HG03571 (cell line): ENCODE results near the gene RPL27.
"Not testable (repeated sequence)": the region's sequence is repeated elsewhere in the genome, so short reads cannot be mapped to it uniquely, and the experiment has no call there.

Source experiments
- ATAC-seq: cut with Tn5 transposase; IDR thresholded peaks from one replicate; pipeline ENCODE4 v1.9.1; 2021; ENCODE audit not compliant: unreplicated experiment

Gene RPL27

DNA sequence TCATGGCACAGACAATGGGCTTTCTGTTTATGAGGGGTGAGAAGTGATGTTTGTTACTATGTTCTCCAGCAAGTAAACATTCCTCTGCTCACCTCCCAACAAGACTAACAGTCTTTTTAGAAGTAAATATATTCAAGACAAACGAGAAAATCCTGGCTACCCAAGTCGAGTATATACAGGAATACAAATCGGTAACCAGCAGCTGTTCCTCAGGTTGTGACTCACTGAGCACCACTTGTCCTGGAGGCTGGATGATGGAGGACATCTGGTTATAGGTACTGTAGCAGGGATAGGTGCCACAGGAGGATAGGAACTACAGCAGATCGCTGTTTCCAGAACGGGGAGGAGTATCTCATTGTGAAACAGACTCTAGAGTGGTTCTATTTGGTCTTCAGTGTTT, 5.3 kb upstream of the RPL27 start:
- no peak for ATAC-seq

DNA sequence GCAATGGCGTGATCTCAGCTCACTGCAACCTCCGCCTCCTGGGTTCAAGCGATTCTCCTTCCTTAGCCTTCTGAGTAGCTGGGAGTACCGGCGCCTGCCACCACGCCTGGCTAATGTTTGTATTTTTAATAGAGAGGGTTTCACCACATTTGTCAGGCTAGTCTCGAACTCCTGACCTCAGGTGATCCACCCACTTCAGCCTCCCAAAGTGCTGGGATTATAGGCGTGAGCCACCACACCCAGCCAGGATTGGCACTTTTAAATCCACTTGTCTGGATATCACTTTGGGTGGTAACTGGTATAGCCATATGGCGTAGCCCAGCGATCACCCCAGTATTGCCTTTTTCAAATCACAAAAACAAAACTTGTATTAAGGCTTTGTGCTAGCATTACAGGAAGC, 4.3 kb upstream of the RPL27 start:
- not testable (repeated sequence) for ATAC-seq

DNA sequence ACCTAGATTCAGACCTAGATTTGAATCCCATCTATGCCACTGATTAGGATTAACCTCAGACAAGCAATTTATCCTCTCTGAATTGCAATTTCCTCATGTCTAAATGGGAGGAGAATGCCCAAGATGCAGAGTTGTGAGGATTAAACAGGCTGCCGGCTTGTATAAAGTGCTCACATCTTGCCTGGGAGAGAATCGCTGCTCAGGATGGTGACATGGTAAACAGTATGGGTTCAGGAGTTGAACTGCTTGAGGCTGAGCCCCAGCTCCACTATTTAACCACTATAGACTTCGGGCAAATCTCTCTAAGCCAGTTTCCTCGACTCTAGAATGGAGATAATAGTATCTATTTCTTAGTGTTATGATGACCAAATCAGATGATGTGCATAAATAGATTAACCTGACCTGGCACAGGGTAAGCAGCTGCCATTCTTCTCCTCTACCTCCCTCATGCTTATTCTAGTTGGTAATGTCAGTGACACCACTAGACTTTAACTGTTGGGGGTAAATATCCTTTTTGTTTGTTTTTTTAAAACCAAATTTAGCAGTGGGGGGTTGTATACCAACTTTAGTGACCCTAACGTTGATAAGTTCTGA, 732 bp upstream of the RPL27 start:
- no peak for ATAC-seq

DNA sequence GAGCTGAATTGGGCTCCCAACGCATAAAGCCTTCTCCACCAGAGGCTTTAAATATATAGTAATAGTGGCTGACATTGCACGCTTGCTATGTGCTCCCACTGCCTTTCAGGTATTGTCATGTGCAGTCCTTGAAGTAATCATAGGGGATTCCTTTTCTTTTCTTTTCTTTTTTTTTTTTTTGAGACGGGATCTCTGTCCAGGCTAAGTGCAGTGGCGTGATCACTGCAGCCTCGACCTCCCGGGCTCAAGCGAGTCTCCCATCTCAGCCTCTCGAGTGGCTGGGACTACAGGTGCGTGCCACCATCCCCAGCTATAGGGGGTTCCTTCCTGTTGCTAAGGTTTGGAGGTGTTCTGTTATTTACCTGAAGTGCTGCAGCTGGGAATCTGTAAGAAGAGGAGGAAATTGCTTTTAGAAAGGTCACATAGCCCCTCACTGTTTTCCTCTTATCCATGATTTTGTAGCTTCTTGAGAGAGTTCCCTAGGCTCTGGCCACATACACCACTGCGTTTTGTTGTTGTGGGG, 845 bp downstream of the RPL27 start:
- ATAC-seq, result no peak

DNA sequence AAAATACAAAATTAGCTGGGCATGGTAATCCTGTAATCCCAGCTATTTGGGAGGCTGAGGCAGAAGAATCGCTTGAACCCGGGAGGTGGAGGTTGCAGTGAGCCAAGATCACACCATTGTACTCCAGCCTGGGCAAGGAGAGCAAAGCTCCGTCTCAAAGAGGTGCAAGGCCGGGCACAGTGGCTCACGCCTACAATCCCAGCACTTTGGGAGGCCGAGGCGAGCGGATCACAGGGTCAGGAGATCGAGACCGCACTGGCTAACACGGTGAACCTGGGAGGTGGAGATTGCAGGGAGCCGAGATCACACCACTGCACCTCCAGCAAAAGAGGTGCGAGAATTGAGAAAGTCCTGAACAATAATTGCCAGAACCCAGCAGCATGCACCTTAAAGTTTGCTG, 2.7 kb downstream of the RPL27 start:
- not testable (repeated sequence) for ATAC-seq

DNA sequence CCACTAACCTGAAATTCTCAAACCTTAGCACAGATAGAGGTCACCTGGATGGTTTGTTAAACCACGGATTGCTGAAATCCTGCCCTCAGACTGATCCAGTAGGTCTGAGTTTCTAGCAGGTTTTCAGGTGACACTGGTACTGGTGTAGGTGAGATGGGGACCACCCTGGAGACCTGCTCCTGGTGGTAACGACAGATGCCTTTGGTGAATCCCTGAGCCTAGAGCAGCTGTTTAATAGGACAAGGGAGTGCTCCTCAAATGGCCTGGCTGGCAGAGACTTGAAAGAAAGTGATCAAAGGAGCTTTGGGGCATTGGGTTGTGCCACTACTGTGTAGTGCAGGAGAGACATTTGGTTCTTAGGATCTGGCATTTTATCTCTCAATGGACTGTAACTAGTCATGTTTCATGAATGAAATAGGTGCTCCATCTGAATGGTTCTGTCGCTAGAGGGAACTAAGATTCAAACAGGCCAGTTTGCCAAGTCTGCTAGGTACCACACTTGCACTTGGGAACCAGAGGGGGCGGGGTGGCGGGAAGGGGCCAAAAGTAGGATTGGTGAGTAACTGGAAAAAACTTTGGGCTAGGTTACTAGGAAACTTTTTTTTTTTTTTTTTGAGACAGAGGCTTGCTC, 5.4 kb downstream of the RPL27 start:
- ATAC-seq, result no peak

DNA sequence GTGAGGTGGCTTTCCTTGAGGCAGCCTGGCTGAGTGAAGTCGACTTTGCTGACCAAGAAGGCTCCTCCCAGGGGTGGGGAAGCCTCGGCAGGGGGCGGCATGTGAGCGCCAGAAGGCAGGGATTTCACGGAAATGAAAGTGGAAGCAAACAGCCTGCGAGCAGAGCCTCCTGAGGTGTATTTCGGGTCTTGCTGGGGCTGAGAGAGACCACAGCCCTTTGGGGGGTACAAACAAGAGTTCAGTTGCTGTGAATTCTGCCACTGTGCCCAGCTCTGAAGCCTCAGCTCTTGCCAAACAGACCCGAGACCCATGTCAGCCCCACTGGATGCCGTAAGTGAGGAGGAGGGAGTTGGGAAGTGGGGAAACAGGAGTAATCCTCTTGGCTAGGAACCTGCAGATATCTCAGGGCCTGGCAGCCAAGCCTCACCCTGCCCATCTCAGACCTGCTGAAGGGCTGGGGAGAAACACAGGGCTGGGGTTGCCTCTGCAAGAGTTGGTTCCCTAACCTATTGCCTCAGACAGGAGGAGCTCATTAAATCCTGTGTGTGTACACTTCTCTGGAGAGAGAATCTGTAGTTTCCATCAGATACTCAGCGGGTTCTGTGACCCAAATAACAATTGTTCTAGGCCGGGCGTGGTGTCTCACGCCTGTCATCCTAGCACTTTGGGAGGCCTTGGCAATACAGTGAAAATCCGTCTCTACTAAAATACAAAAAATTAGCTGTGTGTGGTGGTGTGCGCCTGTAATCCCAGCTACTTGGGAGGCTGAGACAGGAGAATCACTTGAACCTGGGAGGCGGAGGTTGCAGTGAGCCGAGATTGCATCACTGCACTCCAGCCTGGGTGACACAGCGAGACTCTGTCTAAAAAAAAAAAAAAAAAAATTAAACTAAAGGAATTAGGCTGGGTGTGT, 8.7 kb downstream of the RPL27 start, which contains the start of gene IFI35:
TSS of gene IFI35 (plus strand) at position 146 of the 913 bp plus-strand sequence. CDS start at position 310, 164 bp downstream.
- no peak for ATAC-seq

DNA sequence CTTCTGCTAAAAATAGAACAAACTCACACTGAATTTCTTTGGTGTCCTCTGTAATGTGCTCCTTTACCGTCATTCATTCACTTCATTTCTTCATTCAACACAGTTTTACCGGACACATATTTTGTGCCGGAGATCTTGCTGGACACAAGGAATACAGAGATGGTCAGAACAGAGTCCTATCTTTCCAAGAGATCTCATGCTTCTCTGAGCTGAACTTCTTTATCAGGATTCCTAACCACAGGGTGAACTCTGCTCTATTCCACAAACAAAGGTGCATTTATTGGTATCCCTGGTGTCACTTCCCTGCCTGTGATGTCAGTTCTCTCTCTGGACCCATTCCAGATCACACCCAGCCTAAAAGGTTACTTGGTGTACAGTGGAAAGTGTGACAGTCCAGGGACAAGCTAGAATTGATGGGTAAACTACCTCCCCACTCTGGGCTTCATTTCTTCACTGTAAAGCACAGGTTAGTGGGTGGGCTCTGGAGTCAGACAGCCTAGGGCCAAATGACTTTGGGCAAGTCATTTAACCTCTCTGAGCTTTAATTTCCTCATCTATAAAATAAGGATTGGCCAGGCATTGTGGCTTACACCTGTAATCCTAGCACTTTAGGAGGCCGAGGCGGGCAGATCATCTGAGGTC, 12.6 kb downstream of the RPL27 start:
- no peak for ATAC-seq

DNA sequence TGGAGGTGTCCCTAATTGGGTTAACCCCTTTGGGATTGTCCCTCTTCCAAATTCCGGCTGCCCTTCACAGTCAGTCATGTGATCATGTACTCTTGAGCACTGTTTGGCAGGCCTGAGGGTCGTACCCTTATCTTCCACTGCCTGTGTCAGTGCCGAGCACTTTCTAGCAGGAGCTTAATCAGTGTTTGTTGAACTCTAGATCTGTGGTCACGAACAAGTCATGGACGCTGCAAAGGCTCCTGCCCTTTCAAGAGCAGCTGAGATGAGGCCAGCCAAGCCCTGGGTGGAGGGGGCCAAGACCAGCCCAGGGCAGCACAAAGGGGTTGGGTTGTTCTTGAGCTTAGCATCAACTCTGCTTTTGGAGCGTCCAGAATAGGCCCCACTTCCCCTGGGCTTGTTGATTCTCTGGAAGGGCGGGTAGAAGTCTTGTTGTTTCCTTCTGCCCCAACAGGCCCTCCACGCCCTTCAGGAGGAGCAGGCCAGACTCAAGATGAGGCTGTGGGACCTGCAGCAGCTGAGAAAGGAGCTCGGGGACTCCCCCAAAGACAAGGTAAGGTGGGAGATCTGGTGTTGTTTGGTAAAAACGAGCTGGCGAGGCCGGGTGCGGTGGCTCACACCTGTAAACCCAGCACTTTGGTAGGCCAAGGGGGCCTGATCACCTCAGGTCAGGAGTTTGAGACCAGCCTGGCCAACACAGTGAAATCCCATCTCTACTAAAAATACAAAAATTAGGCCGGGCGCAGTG, 13.7 kb downstream of the RPL27 start:
- no peak for ATAC-seq

DNA sequence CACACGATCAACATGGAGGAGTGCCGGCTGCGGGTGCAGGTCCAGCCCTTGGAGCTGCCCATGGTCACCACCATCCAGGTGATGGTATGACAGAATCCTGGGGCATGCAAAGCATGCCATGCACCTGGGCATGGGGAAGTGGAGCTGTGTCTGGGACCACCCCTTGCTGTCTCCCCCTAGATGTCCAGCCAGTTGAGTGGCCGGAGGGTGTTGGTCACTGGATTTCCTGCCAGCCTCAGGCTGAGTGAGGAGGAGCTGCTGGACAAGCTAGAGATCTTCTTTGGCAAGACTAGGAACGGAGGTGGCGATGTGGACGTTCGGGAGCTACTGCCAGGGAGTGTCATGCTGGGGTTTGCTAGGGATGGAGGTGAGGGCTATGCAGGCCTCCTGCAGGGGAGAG, 15.1 kb downstream of the RPL27 start:
- ATAC-seq, result no peak

DNA sequence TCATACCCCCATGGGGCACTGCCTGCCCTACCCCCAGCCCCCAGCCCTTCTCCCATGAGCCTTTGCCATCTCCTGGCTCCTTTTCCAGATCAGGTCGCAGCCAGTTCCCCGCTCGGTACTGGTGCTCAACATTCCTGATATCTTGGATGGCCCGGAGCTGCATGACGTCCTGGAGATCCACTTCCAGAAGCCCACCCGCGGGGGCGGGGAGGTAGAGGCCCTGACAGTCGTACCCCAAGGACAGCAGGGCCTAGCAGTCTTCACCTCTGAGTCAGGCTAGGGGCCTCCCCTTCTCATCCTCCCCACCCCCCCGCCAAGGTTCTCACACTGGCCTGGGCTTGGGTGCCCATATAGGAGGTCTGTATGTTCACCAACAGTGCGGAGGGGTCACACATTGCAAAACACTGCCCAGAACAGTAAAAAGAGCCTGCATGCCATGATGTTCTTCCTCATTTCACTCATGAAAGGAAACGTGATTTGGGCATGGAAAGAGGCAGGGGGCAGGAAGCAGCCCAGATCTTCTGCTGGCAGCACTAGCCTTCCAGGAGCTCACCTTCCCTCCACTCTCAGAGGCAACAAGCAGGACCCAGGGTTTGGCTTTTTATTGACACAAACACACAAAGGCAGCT, 15.9 kb downstream of the RPL27 start:
- no peak for ATAC-seq

DNA sequence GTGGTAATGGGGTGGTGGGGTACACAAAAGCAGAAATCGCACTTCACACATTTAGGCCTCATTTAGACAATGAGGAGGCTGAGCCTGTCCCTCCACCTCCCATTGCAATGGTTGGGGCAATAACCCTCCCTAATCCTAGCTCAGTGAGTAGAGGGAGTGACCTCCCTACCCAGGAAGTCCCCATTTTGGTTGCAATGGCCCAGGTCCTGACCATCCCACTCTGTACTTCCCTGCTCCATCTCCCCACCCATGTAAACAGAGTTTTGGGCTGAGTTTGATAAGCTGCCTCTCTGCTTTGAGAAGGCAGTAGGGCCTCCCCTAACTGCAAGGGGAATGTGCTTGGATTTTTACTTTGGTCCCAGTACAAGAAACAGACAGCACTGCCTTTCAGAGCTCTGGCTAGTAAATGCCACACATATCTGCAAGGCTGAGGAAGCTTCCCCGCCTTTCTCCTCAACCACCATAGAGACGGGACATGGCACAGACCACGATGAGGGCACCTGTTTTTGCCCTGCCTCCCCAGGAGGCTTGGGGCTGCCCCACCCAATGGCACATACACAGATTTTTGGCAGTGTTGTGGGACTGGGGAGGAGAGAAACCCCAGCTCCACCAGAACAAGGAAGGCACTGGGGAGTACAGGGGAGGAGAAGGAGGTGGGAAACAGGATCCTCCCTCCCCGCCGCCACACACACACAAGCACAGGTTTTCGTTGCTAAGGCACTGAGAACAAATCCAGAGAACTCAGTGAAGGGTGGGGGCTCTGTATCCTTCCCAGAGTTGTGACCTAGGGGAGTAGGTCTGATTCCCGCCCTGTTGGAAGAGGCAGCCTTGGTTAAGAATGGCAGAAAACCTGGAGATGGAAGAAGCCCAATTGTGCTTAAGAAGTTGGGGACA, 16.7 kb downstream of the RPL27 start:
- no peak for ATAC-seq

DNA sequence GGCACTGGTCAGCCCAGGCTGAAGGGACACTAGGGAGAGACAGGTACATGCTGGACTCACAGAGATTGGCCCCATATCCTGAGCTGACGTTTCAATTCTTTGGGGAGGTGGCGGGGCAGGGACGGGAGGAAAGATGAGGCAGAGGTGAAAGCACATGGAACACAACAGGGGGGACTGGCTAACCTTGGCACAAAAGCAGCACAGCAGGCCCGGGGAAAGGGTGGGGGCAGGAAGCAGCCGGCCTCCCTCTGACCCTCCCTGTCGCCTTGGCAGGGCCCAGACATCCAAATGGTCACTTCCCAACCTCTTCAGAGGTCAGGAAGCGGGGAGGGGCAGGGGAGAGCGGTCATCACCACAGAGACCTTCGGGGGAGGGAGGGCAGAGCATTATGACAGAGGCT, 17.4 kb downstream of the RPL27 start:
- no peak for ATAC-seq

DNA sequence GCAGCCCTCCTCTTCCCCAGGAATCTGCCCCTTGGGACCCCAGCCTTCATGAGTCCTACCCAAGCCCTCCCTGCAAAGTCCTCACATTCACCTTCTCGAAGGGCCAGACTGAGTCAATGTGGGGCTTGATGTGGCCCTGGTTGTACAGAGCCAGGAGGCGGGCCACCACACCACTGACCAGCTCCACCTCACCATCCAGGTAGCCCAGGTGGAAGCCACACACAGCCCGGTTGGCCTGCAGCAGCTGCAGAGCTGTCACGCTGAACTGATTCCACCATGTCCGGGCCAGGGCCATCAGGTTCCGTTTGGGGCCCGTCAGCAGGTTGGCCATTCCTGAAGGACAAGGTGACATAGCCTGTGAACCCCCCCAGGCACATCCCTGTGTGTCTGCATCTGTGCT, 18.0 kb downstream of the RPL27 start:
- ATAC-seq, result no peak

DNA sequence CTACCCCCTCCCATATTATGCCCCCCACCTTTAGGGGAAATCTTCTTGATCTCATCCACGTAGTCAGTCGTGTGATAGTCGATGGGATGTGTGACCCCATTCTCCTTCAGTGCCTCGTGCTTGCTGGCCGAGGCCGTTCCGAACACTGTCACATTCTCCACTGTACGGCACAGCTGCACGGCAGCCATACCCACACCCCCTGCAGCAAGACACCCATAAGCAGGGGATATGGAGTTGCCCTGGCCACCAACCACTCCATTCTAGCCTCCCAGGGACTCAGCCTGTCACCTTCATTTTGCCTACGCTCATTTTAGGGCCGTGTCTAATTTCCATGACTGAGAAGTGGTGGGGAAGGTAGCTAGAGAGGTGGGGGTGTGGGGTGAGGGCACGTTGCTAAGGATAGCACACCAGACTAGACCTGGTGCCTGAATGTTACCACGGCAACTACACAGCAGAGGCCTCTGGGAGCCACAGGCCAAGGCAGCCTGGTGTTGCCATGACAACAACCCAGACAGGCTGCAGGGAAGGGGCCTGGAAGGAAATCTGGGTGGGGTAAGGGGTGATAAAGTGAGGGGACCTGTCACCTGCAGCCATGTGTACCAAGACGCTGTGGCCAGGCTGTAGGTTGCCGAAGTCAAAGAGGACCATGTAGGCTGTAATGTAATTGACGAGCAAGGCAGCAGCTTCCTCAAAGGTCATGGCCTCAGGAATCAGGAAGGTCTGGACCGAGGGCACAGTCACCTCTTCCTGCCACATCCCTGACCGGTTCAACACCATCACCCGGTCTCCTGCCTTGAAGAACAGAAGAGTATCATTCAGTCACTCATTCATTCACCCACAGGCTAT, 20.0 kb downstream of the RPL27 start:
- no peak for ATAC-seq

DNA sequence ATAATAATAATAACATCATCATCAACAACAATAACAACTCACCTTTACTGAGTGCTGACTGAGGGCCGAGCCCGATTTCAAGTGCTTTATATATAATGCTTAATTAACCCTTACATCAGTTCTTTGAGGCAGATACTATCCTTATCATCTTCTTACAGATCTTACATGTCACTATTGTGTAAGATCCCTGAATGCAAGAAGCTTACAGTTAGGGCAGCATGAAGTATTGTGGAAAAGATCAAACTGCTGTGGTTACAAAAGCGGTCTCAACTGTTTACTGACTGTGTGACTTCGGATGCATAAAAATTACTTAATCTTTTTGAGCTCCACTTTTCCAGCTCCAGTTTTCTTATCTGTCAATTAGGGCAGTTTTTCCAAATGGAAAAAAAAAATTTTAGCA, 20.7 kb downstream of the RPL27 start:
- no peak for ATAC-seq

DNA sequence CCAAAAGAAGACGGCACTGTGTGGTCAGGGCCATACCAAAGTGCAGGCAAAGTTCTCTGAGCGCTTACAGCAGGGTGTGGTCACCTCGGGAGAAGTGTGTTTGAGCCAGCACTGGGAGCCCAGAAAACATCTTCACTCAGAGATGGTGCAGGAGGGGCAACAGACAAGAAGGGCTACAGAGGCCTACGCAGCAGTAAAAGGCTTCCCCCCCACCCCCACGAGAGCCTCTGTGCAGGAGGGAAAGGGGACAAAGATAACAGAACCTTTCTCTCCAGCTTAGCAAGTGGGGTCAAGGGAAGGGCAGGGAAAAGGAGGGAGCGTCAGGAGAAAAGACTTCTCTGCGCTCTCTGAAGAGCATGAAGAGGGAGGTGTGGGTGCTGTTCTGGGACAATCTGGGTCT, 21.2 kb downstream of the RPL27 start:
- ATAC-seq, result no peak

DNA sequence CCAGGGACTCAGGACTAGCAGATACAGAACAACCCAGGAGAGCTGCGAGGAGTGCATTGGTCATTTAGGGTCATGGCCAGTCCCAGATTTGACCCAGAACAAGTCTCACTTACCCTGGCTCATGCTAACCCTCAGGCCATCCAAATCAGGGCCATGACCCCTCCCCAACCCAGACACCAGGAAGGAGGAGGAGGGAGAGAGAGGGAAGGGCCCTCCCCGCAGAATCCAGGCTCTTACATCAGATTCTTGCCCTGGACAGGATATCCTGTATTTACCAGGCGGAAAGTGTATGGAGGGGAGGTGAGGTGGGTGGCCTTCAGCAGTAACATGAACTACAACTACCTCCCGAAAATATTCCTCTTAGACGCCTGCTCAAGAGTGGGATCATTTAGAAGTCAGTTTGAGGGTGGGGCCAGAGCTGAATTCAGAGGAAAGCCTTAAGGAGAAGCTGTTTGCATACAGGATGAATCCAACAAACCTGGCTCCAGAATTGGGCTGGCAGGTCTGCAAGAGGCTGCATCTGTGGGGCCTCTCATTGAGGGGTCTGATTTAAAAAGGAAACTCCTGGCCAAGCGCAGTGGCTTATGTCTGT, 21.9 kb downstream of the RPL27 start:
- ATAC-seq, result no peak
